Ovary (tissue), 3 donors: ENCODE results near the gene PRDX2.

Source experiments
- CTCF ChIP-seq, 3 donors: fragments of 450-650 bp in 2 of 3; fragments of 200-600 bp in 1 of 3; IDR thresholded peaks; one replicate each; pipeline versions ENCODE4 v1.5.1 to v1.8.0; 2016 to 2022; ENCODE audit warnings: antibody characterized with exemption in 3 of 3, mild to moderate bottlenecking in 1 of 3
- POLR2A ChIP-seq: fragments of 450-650 bp; IDR thresholded peaks from one replicate; pipeline ENCODE4 v1.6.1; 2017; ENCODE audit warnings: antibody characterized with exemption, mild to moderate bottlenecking, moderate library complexity
- donor health status: DM: no; HTN: no; CAD: no.

- TF ChIP-seq POLR2A (no peak), CTCF (IDR thresholded peaks at IDR 0.05) (no peak)
These were observed 1.2 kb downstream of the PRDX2 start for GRCh38 chr19:12800466-12800770.
